ENCODE data around the gene MRFAP1L1.
A peak's percentile ranks its signal among the peaks of the same experiment; 100 is the strongest.
"Not testable (repeated sequence)": the region's sequence is repeated elsewhere in the genome, so short reads cannot be mapped to it uniquely, and the experiment has no call there.

Gene MRFAP1L1

DNA sequence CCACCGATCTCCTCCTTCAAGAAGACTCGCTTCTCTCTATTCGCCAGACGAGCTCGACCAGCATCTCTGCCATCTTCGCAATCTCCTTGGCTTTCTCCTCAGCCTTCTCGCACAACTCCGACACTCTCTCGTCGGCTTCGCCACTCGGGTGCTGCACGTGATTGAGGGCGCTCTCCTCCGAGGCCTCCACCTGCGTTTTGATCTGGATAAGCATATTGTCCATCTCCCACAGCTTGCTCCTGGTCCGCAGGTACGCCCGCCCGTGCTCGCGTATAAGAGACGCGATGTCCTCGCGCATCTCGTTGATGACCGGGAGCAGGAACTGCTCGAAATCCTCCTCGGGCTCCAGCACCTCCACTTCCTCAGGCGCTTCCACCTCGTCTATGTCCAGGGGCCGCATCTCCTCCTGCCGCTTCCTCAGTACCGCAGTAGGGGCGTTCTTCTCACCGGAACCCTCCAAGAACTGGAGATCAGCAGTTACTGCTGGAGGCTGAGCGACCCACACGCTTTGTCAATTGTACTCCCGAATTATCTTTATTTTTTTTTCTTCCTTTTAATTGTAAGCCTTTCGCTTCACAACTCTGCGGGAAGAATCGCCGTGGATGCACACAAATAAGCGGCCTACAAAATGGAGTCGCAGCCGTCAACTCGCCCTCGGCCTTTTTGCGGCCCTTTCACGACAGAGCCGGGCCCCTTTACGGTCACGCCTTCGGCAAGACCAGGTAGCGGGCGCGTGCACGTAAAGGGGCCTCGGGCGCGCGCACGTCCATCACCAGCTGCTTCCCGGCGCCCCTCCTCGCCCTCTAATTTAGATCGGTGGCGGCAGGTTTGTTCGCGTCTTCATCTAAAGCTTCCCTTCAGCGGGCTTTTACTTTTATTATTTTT is at the start of gene MRFAP1L1:
MRFAP1L1 (minus strand) TSS at position 636 of the 885 bp plus-strand sequence; CDS start at position 400, 236 bp downstream.
- DNase-seq (ENCODE audit: low spot score), result peak; percentile 95

DNA sequence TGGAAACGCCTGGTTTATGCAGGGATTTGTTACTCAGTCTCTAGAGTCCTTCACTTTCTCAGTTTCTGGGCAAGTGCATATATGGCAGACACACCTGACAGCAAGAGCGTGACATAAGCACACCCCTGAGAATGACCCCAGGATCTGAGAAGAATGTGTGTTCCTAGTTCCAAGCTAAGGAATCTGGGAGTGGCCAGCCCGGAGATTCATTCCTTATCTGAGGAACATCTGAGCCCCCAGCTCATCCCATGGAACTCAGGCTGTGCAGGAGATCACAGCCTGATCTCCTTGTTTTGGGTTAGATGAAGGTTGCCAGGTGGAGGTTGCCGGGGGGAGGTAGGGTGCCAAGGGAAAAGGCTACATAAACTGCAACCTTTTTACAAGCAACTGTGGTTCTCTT is 49.1 kb upstream of the MRFAP1L1 start:
- DNase-seq (ENCODE audit: low spot score), result no peak

DNA sequence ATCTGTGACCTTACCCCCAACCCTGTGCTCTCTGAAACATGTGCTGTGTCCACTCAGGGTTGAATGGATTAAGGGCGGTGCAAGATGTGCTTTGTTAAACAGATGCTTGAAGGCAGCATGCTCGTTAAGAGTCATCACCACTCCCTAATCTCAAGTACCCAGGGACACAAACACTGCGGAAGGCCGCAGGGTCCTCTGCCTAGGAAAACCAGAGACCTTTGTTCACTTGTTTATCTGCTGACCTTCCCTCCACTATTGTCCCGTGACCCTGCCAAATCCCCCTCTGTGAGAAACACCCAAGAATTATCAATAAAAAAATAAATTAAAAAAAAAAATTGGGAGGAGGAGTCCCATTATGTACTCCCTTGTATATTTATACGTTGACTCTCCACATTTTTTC is 46.7 kb upstream of the MRFAP1L1 start:
- DNase-seq (ENCODE audit: low spot score), result not testable (repeated sequence)

DNA sequence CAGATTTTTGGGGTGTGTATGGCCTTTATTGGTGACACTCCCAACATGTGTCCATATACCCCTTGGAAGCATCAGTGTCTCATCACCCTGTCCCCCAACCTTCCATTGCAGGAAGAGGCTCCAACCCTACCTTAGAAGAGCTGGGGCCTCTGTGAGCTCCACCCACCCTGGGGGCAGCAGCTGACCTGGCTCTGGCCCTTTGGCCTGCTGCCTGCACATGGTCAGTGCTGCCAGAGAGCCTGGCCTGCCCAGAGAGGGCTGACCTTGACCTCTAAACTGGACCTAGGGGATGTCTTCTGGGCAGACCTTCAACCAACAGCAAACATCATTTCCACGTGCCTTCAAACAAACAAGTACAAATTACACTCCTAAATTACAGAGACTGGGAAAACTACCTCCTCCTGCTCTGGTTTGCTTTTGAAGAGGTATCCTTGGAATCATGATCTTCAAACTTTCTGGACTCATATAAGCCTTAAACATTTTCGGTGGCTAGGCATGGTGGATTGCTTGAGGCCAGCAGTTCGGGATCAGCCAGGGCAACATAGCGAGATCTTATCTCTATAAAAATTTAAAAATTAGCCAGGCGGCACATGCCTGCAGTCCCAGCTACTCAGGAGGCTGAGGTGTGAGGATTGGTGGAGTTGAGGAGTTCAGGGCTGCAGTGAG is 45.6 kb upstream of the MRFAP1L1 start:
- no peak for DNase-seq (ENCODE audit: low spot score)

GRCh38 chr4:6754481-6755087 is 44.9 kb upstream of the MRFAP1L1 start:
- no peak for DNase-seq (ENCODE audit: low spot score)

DNA sequence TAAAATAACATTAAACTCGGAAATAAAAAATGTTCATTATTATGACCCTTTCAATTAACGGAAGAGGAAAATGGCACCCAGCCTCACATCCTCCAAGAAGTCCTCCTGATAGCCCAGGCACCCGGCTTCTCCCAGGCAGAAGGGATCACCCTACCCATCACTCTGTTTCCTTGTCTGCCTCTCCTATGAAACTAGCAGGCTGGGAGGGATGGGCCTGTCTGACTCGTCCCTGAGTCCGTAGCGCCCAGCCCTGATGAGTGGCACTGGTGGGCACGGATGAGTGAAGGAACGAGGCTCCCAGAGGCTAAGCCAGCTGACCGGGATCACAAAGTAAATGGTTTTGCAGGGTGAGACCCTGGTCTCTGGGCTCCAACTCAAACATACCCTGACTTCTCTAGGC is 44.2 kb upstream of the MRFAP1L1 start:
- DNase-seq (ENCODE audit: low spot score), result no peak

- peak; percentile 60 for DNase-seq (ENCODE audit: low spot score)
Observed at GRCh38 chr4:6753103-6753560, 43.5 kb upstream of the MRFAP1L1 start.

- DNase-seq (ENCODE audit: low spot score), result no peak
Observed at GRCh38 chr4:6752486-6752829, 42.8 kb upstream of the MRFAP1L1 start.

DNA sequence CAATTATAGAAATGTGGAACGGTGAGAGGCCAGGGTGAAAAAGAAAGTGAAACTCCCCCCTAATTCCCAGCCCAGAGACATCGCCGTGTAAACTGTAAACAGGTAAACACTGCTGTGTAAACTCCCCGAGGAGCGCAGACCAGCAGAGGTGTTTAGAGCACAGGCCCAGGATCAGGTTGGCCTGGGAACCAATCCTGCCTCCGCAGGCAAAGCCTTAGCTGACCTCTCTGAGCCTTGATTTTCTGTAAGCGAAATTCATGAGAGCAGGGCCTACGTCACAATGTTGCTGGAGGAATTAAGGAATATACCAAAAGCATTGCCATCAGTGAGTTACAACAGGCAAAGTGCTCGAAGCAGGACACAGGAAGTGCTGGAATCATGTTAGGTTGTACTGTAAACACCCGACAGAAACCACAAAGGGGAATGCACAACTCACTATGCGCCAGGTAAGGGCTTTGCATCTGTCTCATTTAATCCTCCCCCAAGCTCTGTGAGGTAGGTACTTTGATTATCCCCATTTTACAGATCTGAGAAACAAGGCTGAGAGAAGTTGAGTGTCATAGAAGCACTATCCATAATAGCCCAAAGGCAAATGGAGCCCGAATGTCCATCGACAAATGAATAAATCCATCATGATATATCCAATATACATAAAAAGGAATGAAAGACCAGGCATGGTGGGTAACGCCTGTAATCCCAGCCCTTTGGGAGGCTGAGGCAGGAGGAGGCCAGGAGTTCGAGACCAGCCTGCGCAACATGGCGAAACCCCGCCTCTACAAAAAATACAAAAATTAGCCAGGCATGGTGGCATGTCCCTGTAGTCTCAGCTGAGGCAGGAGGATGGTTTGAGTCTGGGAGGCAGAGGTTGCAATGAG is 42.2 kb upstream of the MRFAP1L1 start:
- DNase-seq (ENCODE audit: low spot score), result no peak

DNA sequence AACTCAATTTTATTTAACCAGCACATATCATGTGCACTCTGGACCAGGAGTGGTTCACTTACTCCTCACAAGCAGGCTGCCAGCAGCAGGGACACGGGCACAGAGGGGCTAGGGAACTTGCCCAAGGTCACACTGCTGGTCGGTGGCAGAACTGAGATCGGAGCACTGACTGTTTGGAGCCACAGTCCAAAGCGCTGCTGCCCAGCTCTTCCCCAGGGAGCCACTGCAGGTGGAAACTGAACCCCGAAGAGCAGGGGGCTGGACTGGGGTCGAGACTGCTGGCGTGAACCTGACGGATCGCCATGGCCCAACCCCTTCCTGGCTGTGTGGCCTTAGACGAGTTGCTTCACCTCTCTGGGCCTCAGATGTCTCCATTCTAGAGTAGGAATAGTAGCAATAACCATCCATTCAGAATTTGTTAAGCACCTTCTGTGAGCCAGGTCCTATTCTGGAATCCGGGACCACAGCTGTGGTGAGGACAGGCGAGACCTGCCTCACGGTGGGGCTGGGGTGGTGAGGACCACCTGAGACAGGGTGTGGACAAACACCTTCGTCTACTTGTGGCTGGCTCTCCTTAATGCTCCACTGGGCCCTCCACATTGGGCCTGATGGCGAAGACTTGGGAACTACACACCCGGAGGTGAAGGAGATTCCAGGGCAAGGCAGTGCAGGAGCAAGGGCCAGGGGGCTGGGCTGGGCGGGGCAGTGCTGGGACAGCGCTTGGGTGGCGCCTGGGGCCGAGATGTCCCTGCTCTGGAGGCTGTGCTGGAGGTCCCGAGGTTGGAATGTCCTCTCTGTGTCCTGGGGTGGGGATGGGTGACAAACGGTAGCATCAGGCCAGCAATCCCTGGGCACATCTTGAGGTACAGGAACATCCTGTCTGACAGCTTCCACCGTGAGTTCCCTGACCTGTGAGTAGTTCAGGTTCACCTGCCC is 40.9 kb upstream of the MRFAP1L1 start:
- DNase-seq (ENCODE audit: low spot score), result no peak

- DNase-seq (ENCODE audit: low spot score), result no peak
Observed at GRCh38 chr4:6749340-6750171, 39.9 kb upstream of the MRFAP1L1 start.

DNA sequence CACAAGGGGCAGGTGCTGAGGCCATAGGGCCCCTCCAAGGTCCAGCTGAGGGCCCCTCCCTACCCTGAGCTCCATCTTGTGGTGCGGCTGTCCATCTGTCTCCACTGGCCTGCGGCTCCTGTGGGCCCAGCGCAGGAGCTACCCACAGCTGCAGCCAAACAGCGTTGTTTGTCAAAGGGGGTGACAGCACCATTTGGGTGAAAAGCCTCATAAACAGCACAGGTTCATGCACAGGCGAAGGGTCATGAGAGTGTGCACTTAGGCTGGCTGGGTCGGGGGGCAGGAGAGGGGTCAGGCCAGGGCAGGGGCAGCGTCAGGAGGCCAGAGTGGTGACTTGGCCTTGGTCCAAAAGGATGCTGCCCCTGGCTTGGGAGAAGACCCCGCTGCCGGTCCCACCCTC is 38.6 kb upstream of the MRFAP1L1 start:
- no peak for DNase-seq (ENCODE audit: low spot score)

GRCh38 chr4:6747294-6748051 is 37.8 kb upstream of the MRFAP1L1 start:
- no peak for DNase-seq (ENCODE audit: low spot score)

- DNase-seq (ENCODE audit: low spot score), result no peak
Observed at GRCh38 chr4:6746721-6747293, 37.1 kb upstream of the MRFAP1L1 start.

- DNase-seq (ENCODE audit: low spot score), result no peak
Observed at GRCh38 chr4:6742989-6743388, 33.3 kb upstream of the MRFAP1L1 start.

DNA sequence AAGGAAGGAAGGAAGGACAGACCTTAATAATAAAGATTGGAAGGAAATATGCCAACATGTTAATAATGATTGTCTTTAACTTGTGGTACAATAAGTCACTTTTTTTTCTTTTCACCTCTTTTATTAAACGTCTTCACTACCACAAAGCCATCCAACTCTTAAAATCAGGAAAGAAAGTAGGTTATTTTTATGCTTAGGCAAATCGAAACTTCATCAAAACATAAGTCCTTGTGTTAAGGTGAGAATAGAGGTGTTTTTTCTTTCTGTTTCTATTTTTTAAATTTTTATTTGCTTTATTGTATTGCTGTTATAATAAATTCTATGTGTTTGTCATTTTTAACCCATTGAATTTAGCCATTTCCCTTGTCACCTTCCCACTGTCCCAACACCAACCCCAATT is 32.8 kb upstream of the MRFAP1L1 start:
- DNase-seq (ENCODE audit: low spot score), result no peak

DNA sequence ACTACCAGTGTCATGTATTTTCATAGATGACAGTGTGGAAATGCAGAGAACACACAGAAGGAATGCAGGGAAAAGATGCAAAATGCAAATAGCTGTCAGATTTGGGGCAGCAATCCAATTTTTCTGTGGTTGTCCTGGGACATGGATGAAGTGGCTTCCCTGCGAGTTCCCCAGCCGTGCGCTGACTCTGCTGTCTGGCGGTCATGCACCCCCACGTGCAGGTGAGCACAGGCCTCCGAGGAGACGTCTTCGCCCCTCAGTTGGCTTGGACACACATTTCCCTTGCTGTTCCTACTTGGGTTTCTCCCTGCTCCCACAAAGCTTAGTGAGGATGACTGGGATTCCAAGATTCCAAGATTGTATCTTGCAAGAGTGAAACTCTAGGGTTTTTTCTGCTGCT is 30.7 kb upstream of the MRFAP1L1 start:
- DNase-seq (ENCODE audit: low spot score), result no peak

DNA sequence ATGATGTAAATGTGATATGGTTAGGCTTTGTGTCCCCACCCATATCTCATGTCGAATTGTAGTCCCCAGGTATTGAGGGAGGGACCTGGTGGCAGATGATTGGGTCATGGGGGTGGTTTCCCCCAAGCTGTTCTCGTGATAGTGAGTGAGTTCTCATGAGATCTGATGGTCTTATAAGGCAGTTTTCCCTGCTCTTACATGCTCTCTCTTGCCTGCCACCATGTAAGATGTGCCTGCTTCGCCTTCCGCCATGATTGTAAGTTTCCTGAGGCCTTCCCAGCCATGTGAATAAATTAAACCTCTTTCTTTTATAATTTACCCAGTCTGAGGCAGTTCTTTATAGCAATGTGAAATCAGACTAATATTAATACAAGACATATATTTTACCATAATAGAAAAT is 30.3 kb upstream of the MRFAP1L1 start:
- no peak for DNase-seq (ENCODE audit: low spot score)

Measured in Ammon's horn (tissue), 1 donor.